Measurements from ENCODE around the gene GPR55. TPM values are rescaled to one million over a fixed set of nuclear protein-coding genes. Genes with fewer than 3 reads are reported as not detected.

The GPR55 gene
- total RNA-seq, 1 experiment from 2014 or later, result not detected

- TF ChIP-seq REST (IDR thresholded peaks at IDR 0.05; ENCODE audit: low read depth) (no peak), EGR1 (IDR thresholded peaks at IDR 0.05; ENCODE audit: low read depth) (no peak)
These were observed 12.3 kb downstream of the GPR55 start (continued) for GRCh38 chr2:230912724-230913123.

GRCh38 chr2:230912046-230912445 is 13.0 kb downstream of the GPR55 start:
- POLR2A ChIA-PET, result no interaction called here
- ATAC-seq (no peak), DNase-seq (ENCODE audit: low read depth, low spot score) (no peak)
- H4K20me1 ChIP-seq (ENCODE audit: insufficient read depth), result no peaks in the 10 kb centered on the region
- H3K4me1 ChIP-seq (ENCODE audit: control insufficient read depth in 1 of 2, insufficient read depth in 2 of 2, low read length in 2 of 2), result peaks cover 13 to 20% of the 10 kb centered on the region in 2 experiments; a peak in 3 of 4 replicates
- no peaks in the 10 kb centered on the region for H3K27me3 ChIP-seq (ENCODE audit: insufficient read depth, low read length)
- TF ChIP-seq EZH2 (IDR thresholded peaks at IDR 0.05), result no peak
- TF ChIP-seq REST (IDR thresholded peaks at IDR 0.05; ENCODE audit: low read depth), result no peak
- TF ChIP-seq RAD21 (IDR thresholded peaks at IDR 0.05; ENCODE audit: low read depth), result no peak
- TF ChIP-seq ZNF274 (IDR thresholded peaks at IDR 0.05; ENCODE audit: low read depth, low read length), result no peak
- TF ChIP-seq CEBPB (IDR thresholded peaks at IDR 0.05; ENCODE audit: low read depth), result no peak
- TF ChIP-seq ELF1 (IDR thresholded peaks at IDR 0.05; ENCODE audit: borderline replicate concordance, low read depth), result no peak
- no peak for TF ChIP-seq EZH2phosphoT487 (IDR thresholded peaks at IDR 0.05; ENCODE audit: borderline replicate concordance)
- TF ChIP-seq YY1 (IDR thresholded peaks at IDR 0.05; ENCODE audit: extremely low read depth, insufficient replicate concordance, low read depth, low read length), result no peak
- TF ChIP-seq MAX (IDR thresholded peaks at IDR 0.05), result no peak
- no peaks in the 10 kb centered on the region for H3K9me2 ChIP-seq (ENCODE audit: insufficient read depth)
- no peak overlapping the region for H2AFZ ChIP-seq (ENCODE audit: low read depth, low read length, poor library complexity, severe bottlenecking)
- RAD21 ChIA-PET (ENCODE audit: low non-redundant PET in 1 of 2, low total read pairs in 2 of 2, uncharacterized antibody in 2 of 2, unreplicated experiment in 2 of 2), result no interaction called here
- CTCF ChIA-PET, result interaction anchor here (2.8 kb wide), 1 partner anchor 12 kb away, joined by 7 read pairs; no protein-coding TSS in a partner anchor
- no peak overlapping the region for H3K4me2 ChIP-seq (ENCODE audit: low read length)
- H3K9ac ChIP-seq (ENCODE audit: low read length), result no peak overlapping the region
- BruUV-seq (replicated peaks), result no TSS peak
- no peak overlapping the region for H3K27ac ChIP-seq (ENCODE audit: low read depth, low read length)
- no peaks in the 10 kb centered on the region for H3K9me3 ChIP-seq (ENCODE audit: control insufficient read depth in 1 of 2, insufficient read depth in 1 of 2, low read depth in 1 of 2, low read length in 2 of 2)
- no peaks in the 10 kb centered on the region for H3K79me2 ChIP-seq (ENCODE audit: insufficient read depth, low read length)
- H3K4me3 ChIP-seq (replicated peaks in 1 of 2; ENCODE audit: low read depth in 1 of 2, low read length in 2 of 2), result no peak overlapping the region
- intact Hi-C loops (cut with micrococcal nuclease), result no loop called here
- H3K36me3 ChIP-seq (ENCODE audit: control insufficient read depth in 1 of 2, insufficient read depth in 2 of 2, low read length in 2 of 2), result no peaks in the 10 kb centered on the region

Data from HCT116 (cell line).